Esophagus muscularis mucosa (tissue), 3 donors: ENCODE results near the gene FAM124A.

Experiments used
- CTCF ChIP-seq, 3 experiments: fragments of 200-600 bp in 2 of 3; fragments of 450-650 bp in 1 of 3; sonication (generic) in 2 of 3; IDR thresholded peaks; one replicate each; pipeline ENCODE4 v1.5.1; 2017 to 2019; ENCODE audit warnings: antibody characterized with exemption in 3 of 3, mild to moderate bottlenecking in 2 of 3, moderate library complexity in 1 of 3
- POLR2A ChIP-seq: fragments of 450-650 bp; IDR thresholded peaks from one replicate; pipeline ENCODE4 v1.6.1; 2017; ENCODE audit warnings: antibody characterized with exemption, moderate library complexity, mild to moderate bottlenecking, low read depth

DNA sequence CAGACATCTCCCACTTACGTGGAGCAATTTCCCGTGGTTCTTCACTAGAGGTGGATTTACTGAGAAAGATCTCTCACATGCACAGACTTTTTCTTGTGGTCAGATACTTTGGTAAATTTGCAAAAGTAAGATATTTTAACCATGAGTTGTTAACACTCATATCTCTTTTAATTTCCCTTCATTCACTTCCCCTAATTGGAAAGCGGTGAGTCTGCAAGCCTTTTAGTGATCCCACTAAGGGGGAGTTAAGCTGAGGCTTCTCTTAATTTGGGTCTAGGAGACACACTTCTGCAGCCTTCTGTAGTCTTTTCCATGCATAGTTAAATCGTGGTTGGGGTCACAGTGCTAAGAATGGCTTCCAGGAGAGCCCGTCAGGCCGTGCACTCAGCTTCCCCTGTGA, 86.6 kb downstream of the FAM124A start:
- no peak for TF ChIP-seq CTCF (IDR thresholded peaks at IDR 0.05)
- no peak for TF ChIP-seq POLR2A
